Esophagus squamous epithelium (tissue), 4 donors: ENCODE results near the gene C1orf198.

Source experiments
- CTCF ChIP-seq, 6 experiments: fragments of 450-650 bp in 4 of 6; fragments of 200-600 bp in 2 of 6; sonication (generic) in 2 of 6; IDR thresholded peaks; one replicate each; pipeline ENCODE4 v1.5.1; 2016 to 2019; ENCODE audit warnings: antibody characterized with exemption in 6 of 6, mild to moderate bottlenecking in 4 of 6, moderate library complexity in 4 of 6
- POLR2A ChIP-seq, 4 donors: fragments of 450-650 bp; IDR thresholded peaks; one replicate each; pipeline ENCODE4 v1.6.1; 2017; ENCODE audit warnings: antibody characterized with exemption in 4 of 4, mild to moderate bottlenecking in 4 of 4, moderate library complexity in 3 of 4

- peak in 5 of 6 experiments; percentile 50 to 68 (median 56) for TF ChIP-seq CTCF (IDR thresholded peaks at IDR 0.05)
- no peak for TF ChIP-seq POLR2A (IDR thresholded peaks at IDR 0.05)
Measured at GRCh38 chr1:230797942-230798365, 70.4 kb downstream of the C1orf198 start.
